ENCODE results near the gene HTT. TPM values are rescaled to one million over a fixed set of nuclear protein-coding genes. Genes with fewer than 3 reads are reported as not detected.

Gene HTT
- total and polyA plus RNA-seq, 2 of the 13 experiments (the other 11 are each of a cell fraction or from before 2014, with no cell fraction given): 17.5 to 19.5 TPM

- no peak for TF ChIP-seq HNF1A (IDR thresholded peaks at IDR 0.05; ENCODE audit: low read depth)
- no peak for TF ChIP-seq HNF1A (CRISPR knock-in tag; IDR thresholded peaks at IDR 0.05; ENCODE audit: borderline replicate concordance)
- TF ChIP-seq ZNF143 (CRISPR knock-in tag; IDR thresholded peaks at IDR 0.05): no peak
- TF ChIP-seq MZF1 (CRISPR knock-in tag; IDR thresholded peaks at IDR 0.05; ENCODE audit: borderline replicate concordance): no peak
Observed at GRCh38 chr4:3025881-3026280, 48.6 kb upstream of the HTT start (continued).

- no peak overlapping the region for H2AFZ ChIP-seq (ENCODE audit: low read length)
- FAIRE-seq: no peak
- ATAC-seq: no peak
- 58% methylated on average over 9 of the region's 9 CpGs for WGBS (ENCODE audit: low lambda C conversion rate)
- no peaks in the 10 kb centered on the region for H4K20me1 ChIP-seq (ENCODE audit: insufficient read depth, low read length)
- ChIA-PET POLR2A (no interaction called here), CTCF (ENCODE audit: low intra/inter-chr PET ratio, low total read pairs) (no interaction called here)
- H3K79me2 ChIP-seq (ENCODE audit: insufficient read depth, low read length): no peaks in the 10 kb centered on the region
- no peak overlapping the region for H3K27ac ChIP-seq (ENCODE audit: extremely low read length, insufficient read depth, low read length)
- in situ Hi-C loops (cut with HindIII; ENCODE audit: extremely low pct_ligation_motif_present, low pct_unique_long_range_greater_than_20kb) (no loop called here), intact Hi-C loops (cut with micrococcal nuclease; ENCODE audit: unreplicated experiment) (no loop called here)
- H3K36me3 ChIP-seq (replicated peaks in 1 of 2; ENCODE audit: control insufficient read depth in 1 of 2, insufficient read depth in 2 of 2, low read length in 2 of 2): no peaks in the 10 kb centered on the region
- no peak overlapping the region for H3K4me2 ChIP-seq (ENCODE audit: low read depth, low read length)
- no peak overlapping the region for H3K4me3 ChIP-seq (replicated peaks in 1 of 3; ENCODE audit: insufficient read depth in 1 of 3, low read depth in 2 of 3, low read length in 3 of 3)
- DNase-seq (ENCODE audit: low spot score): no peak
- H3K27me3 ChIP-seq (ENCODE audit: control insufficient read depth in 1 of 2, insufficient read depth in 2 of 2, low read length in 2 of 2): peaks cover 0 to 42% of the 10 kb centered on the region in 2 experiments; a peak in 2 of 5 replicates
- H3K9me3 ChIP-seq (ENCODE audit: low read length): no peaks in the 10 kb centered on the region
- H3K4me1 ChIP-seq (ENCODE audit: insufficient read depth, low read length): peaks cover 8% of the 10 kb centered on the region
- TF ChIP-seq NR3C1 (CRISPR knock-in tag; IDR thresholded peaks at IDR 0.05) (no peak), SRSF4 (IDR thresholded peaks at IDR 0.05; ENCODE audit: low read depth, low read length, poor library complexity, severe bottlenecking) (no peak), ONECUT2 (CRISPR knock-in tag; IDR thresholded peaks at IDR 0.05) (no peak), ZBTB20 (CRISPR knock-in tag; IDR thresholded peaks at IDR 0.05; ENCODE audit: borderline replicate concordance, low read depth) (no peak), ZNF207 (IDR thresholded peaks at IDR 0.05; ENCODE audit: borderline replicate concordance) (no peak), NR2F6 (IDR thresholded peaks at IDR 0.05) (no peak), NR2F6 (CRISPR knock-in tag; IDR thresholded peaks at IDR 0.05) (no peak), CENPT (CRISPR knock-in tag; IDR thresholded peaks at IDR 0.05; ENCODE audit: low read depth) (no peak), YEATS2 (CRISPR knock-in tag; IDR thresholded peaks at IDR 0.05; ENCODE audit: borderline replicate concordance) (no peak), ZNF33B (CRISPR knock-in tag; IDR thresholded peaks at IDR 0.05) (no peak)
- no peak overlapping the region for H3K9ac ChIP-seq (ENCODE audit: insufficient read depth, low read depth, low read length)
- BruUV-seq (replicated peaks): no TSS peak
Observed at GRCh38 chr4:3026540-3026939, 47.9 kb upstream of the HTT start.

Measured in HepG2 (cell line).